ENCODE results near the gene GABPA.

GABPA gene

GRCh38 chr21:25807191-25807590 is 72.4 kb downstream of the GABPA start:
- Histone ChIP-seq H3K18ac (ENCODE audit: low read depth in 1 of 2, low read length in 2 of 2) (no peak overlapping the region), H3K36me3 (ENCODE audit: control insufficient read depth in 1 of 2, insufficient read depth in 2 of 2, low read depth in 1 of 2, low read length in 2 of 2) (no peaks in the 10 kb centered on the region), H3K4ac (ENCODE audit: low read depth in 1 of 2, low read length in 2 of 2) (no peak overlapping the region), H3K27ac (ENCODE audit: low read length, poor library complexity, severe bottlenecking) (no peak overlapping the region), H3K9me3 (ENCODE audit: control insufficient read depth, low read length) (no peaks in the 10 kb centered on the region), H4K91ac (ENCODE audit: low read length) (no peak overlapping the region), H3K79me1 (replicated peaks; ENCODE audit: low read length, poor library complexity, severe bottlenecking) (no peaks in the 10 kb centered on the region), H2BK120ac (ENCODE audit: low read depth, low read length) (no peak overlapping the region), H3K4me1 (ENCODE audit: control insufficient read depth, insufficient read depth, low read depth, low read length) (no peaks in the 10 kb centered on the region), H3K4me3 (ENCODE audit: insufficient read depth in 1 of 2, low read depth in 1 of 2, low read length in 2 of 2) (no peak overlapping the region), H2AFZ (ENCODE audit: low read depth, low read length) (no peak overlapping the region), H3K4me2 (ENCODE audit: low read length, poor library complexity, severe bottlenecking) (no peak overlapping the region), H2AK5ac (ENCODE audit: low read length, severe bottlenecking) (no peak overlapping the region), H2BK12ac (ENCODE audit: low read length in 2 of 2) (no peak overlapping the region), H3K9ac (ENCODE audit: low read length) (no peak overlapping the region), H2BK15ac (ENCODE audit: low read depth, poor library complexity, severe bottlenecking) (no peak overlapping the region), H3K23ac (ENCODE audit: low read length in 2 of 2) (no peak overlapping the region), H4K8ac (ENCODE audit: low read length) (no peak overlapping the region), H3K14ac (ENCODE audit: low read length in 2 of 2) (no peak overlapping the region), H3K27me3 (ENCODE audit: control insufficient read depth in 1 of 2, insufficient read depth in 1 of 2, low read length in 2 of 2) (no peaks in the 10 kb centered on the region), H2BK5ac (ENCODE audit: low read depth, low read length, poor library complexity, severe bottlenecking) (no peak overlapping the region)
- WGBS: 80% methylated on average over 5 of the region's 6 CpGs
- no peak for DNase-seq

- Histone ChIP-seq H3K4me3 (ENCODE audit: insufficient read depth in 1 of 2, low read depth in 1 of 2, low read length in 2 of 2) (no peak overlapping the region), H4K91ac (ENCODE audit: low read length) (no peak overlapping the region), H3K23ac (ENCODE audit: low read length in 2 of 2) (no peak overlapping the region), H3K9ac (ENCODE audit: low read length) (peak overlapping the region; percentile 46), H2BK12ac (ENCODE audit: low read length in 2 of 2) (no peak overlapping the region), H3K9me3 (ENCODE audit: control insufficient read depth, low read length) (no peaks in the 10 kb centered on the region), H2BK5ac (ENCODE audit: low read depth, low read length, poor library complexity, severe bottlenecking) (no peak overlapping the region), H2BK120ac (ENCODE audit: low read depth, low read length) (no peak overlapping the region), H3K18ac (ENCODE audit: low read depth in 1 of 2, low read length in 2 of 2) (no peak overlapping the region), H3K4ac (ENCODE audit: low read depth in 1 of 2, low read length in 2 of 2) (no peak overlapping the region), H3K4me1 (ENCODE audit: control insufficient read depth, insufficient read depth, low read depth, low read length) (no peaks in the 10 kb centered on the region), H3K27me3 (ENCODE audit: control insufficient read depth in 1 of 2, insufficient read depth in 1 of 2, low read length in 2 of 2) (no peaks in the 10 kb centered on the region), H4K8ac (ENCODE audit: low read length) (no peak overlapping the region), H3K36me3 (ENCODE audit: control insufficient read depth in 1 of 2, insufficient read depth in 2 of 2, low read depth in 1 of 2, low read length in 2 of 2) (no peaks in the 10 kb centered on the region), H3K4me2 (ENCODE audit: low read length, poor library complexity, severe bottlenecking) (no peak overlapping the region), H3K79me1 (replicated peaks; ENCODE audit: low read length, poor library complexity, severe bottlenecking) (no peaks in the 10 kb centered on the region), H3K27ac (ENCODE audit: low read length, poor library complexity, severe bottlenecking) (no peak overlapping the region), H3K14ac (ENCODE audit: low read length in 2 of 2) (no peak overlapping the region), H2BK15ac (ENCODE audit: low read depth, poor library complexity, severe bottlenecking) (no peak overlapping the region), H2AFZ (ENCODE audit: low read depth, low read length) (no peak overlapping the region), H2AK5ac (ENCODE audit: low read length, severe bottlenecking) (no peak overlapping the region)
- DNase-seq: no peak
These were observed 74.2 kb downstream of the GABPA start for GRCh38 chr21:25809013-25809412.

- Histone ChIP-seq H3K14ac (ENCODE audit: low read length in 2 of 2) (no peak overlapping the region), H3K79me1 (replicated peaks; ENCODE audit: low read length, poor library complexity, severe bottlenecking) (no peaks in the 10 kb centered on the region), H2BK15ac (ENCODE audit: low read depth, poor library complexity, severe bottlenecking) (no peak overlapping the region), H3K4me1 (ENCODE audit: control insufficient read depth, insufficient read depth, low read depth, low read length) (no peaks in the 10 kb centered on the region), H3K4me3 (ENCODE audit: insufficient read depth in 1 of 2, low read depth in 1 of 2, low read length in 2 of 2) (no peak overlapping the region), H3K27ac (ENCODE audit: low read length, poor library complexity, severe bottlenecking) (no peak overlapping the region), H4K91ac (ENCODE audit: low read length) (no peak overlapping the region), H3K9me3 (ENCODE audit: control insufficient read depth, low read length) (no peaks in the 10 kb centered on the region), H3K4ac (ENCODE audit: low read depth in 1 of 2, low read length in 2 of 2) (no peak overlapping the region), H2AFZ (ENCODE audit: low read depth, low read length) (no peak overlapping the region), H3K4me2 (ENCODE audit: low read length, poor library complexity, severe bottlenecking) (no peak overlapping the region), H2AK5ac (ENCODE audit: low read length, severe bottlenecking) (no peak overlapping the region), H3K23ac (ENCODE audit: low read length in 2 of 2) (no peak overlapping the region), H3K27me3 (ENCODE audit: control insufficient read depth in 1 of 2, insufficient read depth in 1 of 2, low read length in 2 of 2) (no peaks in the 10 kb centered on the region), H2BK5ac (ENCODE audit: low read depth, low read length, poor library complexity, severe bottlenecking) (no peak overlapping the region), H4K8ac (ENCODE audit: low read length) (no peak overlapping the region), H3K18ac (ENCODE audit: low read depth in 1 of 2, low read length in 2 of 2) (no peak overlapping the region), H3K36me3 (ENCODE audit: control insufficient read depth in 1 of 2, insufficient read depth in 2 of 2, low read depth in 1 of 2, low read length in 2 of 2) (no peaks in the 10 kb centered on the region), H3K9ac (ENCODE audit: low read length) (no peak overlapping the region), H2BK12ac (ENCODE audit: low read length in 2 of 2) (no peak overlapping the region), H2BK120ac (ENCODE audit: low read depth, low read length) (no peak overlapping the region)
- no peak for DNase-seq
- no CpG with 5 or more reads among the region's 1 CpG for WGBS
These were observed 76.4 kb downstream of the GABPA start for GRCh38 chr21:25811186-25811585.

- Histone ChIP-seq H3K79me1 (replicated peaks; ENCODE audit: low read length, poor library complexity, severe bottlenecking) (no peaks in the 10 kb centered on the region), H3K9me3 (ENCODE audit: control insufficient read depth, low read length) (no peaks in the 10 kb centered on the region), H3K36me3 (ENCODE audit: control insufficient read depth in 1 of 2, insufficient read depth in 2 of 2, low read depth in 1 of 2, low read length in 2 of 2) (no peaks in the 10 kb centered on the region), H3K4ac (ENCODE audit: low read depth in 1 of 2, low read length in 2 of 2) (no peak overlapping the region), H3K4me1 (ENCODE audit: control insufficient read depth, insufficient read depth, low read depth, low read length) (no peaks in the 10 kb centered on the region), H3K27ac (ENCODE audit: low read length, poor library complexity, severe bottlenecking) (no peak overlapping the region), H2BK120ac (ENCODE audit: low read depth, low read length) (no peak overlapping the region), H3K4me3 (ENCODE audit: insufficient read depth in 1 of 2, low read depth in 1 of 2, low read length in 2 of 2) (no peak overlapping the region), H3K9ac (ENCODE audit: low read length) (no peak overlapping the region), H4K91ac (ENCODE audit: low read length) (no peak overlapping the region), H3K27me3 (ENCODE audit: control insufficient read depth in 1 of 2, insufficient read depth in 1 of 2, low read length in 2 of 2) (no peaks in the 10 kb centered on the region), H2BK5ac (ENCODE audit: low read depth, low read length, poor library complexity, severe bottlenecking) (no peak overlapping the region), H3K18ac (ENCODE audit: low read depth in 1 of 2, low read length in 2 of 2) (no peak overlapping the region), H3K4me2 (ENCODE audit: low read length, poor library complexity, severe bottlenecking) (no peak overlapping the region), H3K14ac (ENCODE audit: low read length in 2 of 2) (no peak overlapping the region), H2BK12ac (ENCODE audit: low read length in 2 of 2) (no peak overlapping the region), H3K23ac (ENCODE audit: low read length in 2 of 2) (no peak overlapping the region), H2BK15ac (ENCODE audit: low read depth, poor library complexity, severe bottlenecking) (no peak overlapping the region), H2AFZ (ENCODE audit: low read depth, low read length) (no peak overlapping the region), H2AK5ac (ENCODE audit: low read length, severe bottlenecking) (no peak overlapping the region), H4K8ac (ENCODE audit: low read length) (no peak overlapping the region)
- no CpG with 5 or more reads among the region's 1 CpG for WGBS
- peak; percentile 2 for DNase-seq
These were observed 79.1 kb downstream of the GABPA start for GRCh38 chr21:25813917-25814316.

All from mesenchymal stem cell (in vitro differentiated cells and primary cell).